GM12892 (cell line): ENCODE data around the gene CPPED1.

Source experiments
- POLR2A ChIP-seq: IDR thresholded peaks from 2 replicates; pipeline ENCODE4 v1.6.1; 2011; ENCODE audit warnings: low read depth, low read length, control low read depth
- POLR2AphosphoS5 ChIP-seq: IDR thresholded peaks from 2 replicates; pipeline ENCODE4 v1.6.1; 2011; ENCODE audit warnings: low read depth, low read length, control low read depth

- TF ChIP-seq POLR2A (no peak), POLR2AphosphoS5 (no peak)
Observed at GRCh38 chr16:12749076-12749475, 54.6 kb downstream of the CPPED1 start.
